Measurements from ENCODE around the gene DHRS11. TPM values are rescaled to one million over a fixed set of nuclear protein-coding genes. Genes with fewer than 3 reads are reported as not detected.
A peak's percentile ranks its signal among the peaks of the same experiment; 100 is the strongest.

The DHRS11 gene
- total RNA-seq, 3 donors from 2014 or later = 146 to 295 (median 162) TPM

DNA sequence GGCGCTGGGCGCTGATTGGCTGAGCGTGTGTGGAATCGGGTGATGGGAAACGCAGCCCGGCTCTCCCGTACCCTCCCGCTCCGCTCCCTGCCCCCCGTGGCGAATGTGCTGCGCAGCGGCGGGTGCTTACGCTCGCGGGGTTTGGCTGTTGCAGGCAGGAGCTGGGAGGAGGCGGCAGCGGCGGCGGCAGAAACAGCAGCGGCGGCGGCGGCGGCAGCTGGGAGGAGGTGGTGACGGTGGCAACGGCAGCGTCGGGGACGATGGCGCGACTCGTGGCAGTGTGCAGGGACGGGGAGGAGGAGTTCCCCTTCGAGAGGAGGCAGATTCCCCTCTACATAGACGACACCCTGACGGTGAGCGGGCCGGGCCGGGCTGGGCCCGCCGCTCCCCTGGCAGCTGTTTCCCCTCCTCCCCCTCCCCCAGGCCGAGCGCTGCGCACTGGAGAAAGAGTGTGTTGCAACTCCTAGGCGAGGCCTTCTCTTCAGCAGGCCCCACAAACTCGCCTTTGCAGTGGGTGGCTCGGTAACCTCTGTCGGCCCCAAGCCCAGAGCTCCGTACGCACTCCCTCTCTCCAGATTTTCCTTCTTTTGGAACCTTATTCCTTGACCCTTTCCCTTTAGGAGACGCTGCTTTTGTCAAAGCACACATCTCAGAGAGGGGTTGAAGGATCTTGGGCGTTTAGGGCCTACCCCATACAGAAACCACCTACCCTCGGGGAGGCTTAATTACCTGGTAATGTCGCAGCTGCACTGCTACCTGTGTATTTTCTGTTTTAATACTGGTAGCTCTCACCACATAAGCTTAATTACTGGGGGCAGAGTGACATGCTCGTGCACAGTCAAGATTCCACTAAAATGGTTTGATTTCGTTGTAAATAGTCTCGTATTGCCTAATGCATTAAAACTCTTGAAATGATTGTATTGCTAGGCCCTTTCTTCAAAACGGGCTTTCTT lies 45.9 kb upstream of the DHRS11 start:
- Histone ChIP-seq H3K36me3 (ENCODE audit: low read depth) (no peaks in the 10 kb centered on the region), H3K9me3 (no peaks in the 10 kb centered on the region), H3K4me3 (peak overlapping the region; percentile 88), H3K4me1 (ENCODE audit: low read depth) (peaks cover 51% of the 10 kb centered on the region)
- DNase-seq (peak; percentile 96 to 99 (median 98)), ATAC-seq (peak; percentile 86)
- TF ChIP-seq, protein P1, sequence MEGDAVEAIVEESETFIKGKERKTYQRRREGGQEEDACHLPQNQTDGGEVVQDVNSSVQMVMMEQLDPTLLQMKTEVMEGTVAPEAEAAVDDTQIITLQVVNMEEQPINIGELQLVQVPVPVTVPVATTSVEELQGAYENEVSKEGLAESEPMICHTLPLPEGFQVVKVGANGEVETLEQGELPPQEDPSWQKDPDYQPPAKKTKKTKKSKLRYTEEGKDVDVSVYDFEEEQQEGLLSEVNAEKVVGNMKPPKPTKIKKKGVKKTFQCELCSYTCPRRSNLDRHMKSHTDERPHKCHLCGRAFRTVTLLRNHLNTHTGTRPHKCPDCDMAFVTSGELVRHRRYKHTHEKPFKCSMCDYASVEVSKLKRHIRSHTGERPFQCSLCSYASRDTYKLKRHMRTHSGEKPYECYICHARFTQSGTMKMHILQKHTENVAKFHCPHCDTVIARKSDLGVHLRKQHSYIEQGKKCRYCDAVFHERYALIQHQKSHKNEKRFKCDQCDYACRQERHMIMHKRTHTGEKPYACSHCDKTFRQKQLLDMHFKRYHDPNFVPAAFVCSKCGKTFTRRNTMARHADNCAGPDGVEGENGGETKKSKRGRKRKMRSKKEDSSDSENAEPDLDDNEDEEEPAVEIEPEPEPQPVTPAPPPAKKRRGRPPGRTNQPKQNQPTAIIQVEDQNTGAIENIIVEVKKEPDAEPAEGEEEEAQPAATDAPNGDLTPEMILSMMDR (IDR thresholded peaks at IDR 0.05) = no peak
- intact Hi-C loops (cut with DNase I, micrococcal nuclease) = no loop called here

DNA sequence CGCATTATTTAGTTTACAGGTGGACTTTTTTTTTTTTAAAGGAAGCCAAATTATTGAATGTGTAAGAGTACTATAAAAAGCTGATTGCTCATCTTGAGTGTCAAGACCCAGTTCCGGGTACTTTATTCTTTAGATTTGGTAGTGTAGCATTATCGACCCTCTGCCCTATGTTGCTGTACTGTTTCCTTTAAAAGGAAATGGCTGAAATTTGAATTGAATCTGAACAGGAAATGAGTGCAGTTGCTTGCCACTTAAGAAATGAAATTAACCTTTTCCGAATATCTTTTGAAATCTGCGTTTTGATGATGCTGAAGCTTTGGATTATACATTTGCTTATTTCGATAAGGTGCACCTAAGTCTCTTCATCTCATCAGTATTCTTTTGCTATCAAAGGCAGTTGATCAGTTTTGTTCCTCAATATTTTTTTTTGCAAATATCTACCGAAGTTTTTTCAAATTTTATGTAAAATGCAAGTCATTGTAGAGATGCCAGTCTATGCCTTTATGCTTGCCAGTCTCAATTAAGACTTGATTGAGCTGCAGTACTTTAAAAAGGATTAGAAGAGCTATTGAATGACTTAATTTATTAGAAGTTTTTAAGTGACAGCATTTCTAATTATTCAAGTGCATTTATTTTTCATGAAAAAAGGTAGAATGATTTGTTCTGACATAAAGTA lies 45.1 kb upstream of the DHRS11 start:
- Histone ChIP-seq H3K4me1 (ENCODE audit: low read depth) (peaks cover 59% of the 10 kb centered on the region), H3K36me3 (ENCODE audit: low read depth) (no peaks in the 10 kb centered on the region), H3K9me3 (no peaks in the 10 kb centered on the region), H3K4me3 (no peak overlapping the region)
- intact Hi-C loops (cut with DNase I, micrococcal nuclease) = no loop called here
- TF ChIP-seq, protein P1 (IDR thresholded peaks at IDR 0.05) = no peak
- no peak for ATAC-seq
- DNase-seq = no peak

DNA sequence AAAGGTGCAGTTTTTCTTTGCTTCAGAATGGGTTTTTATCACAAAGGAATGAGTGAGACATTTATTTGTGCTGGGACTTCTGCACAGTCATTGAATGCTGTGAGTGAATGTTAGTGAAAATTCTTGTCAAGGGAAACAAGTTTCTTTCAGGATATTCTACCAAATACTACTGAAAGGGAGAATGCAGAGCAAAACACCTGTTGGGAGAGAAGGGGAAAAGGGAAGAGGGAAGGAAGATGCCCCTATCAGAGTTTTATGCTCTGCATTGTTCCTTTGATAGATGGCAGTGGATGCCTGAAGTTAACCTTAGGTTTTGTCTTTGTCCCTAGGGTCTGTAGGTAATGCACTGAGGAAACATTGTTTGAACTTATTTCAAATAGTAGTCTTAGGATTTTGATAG lies 43.9 kb upstream of the DHRS11 start:
- H3K36me3 ChIP-seq (ENCODE audit: low read depth) = no peaks in the 10 kb centered on the region
- H3K4me1 ChIP-seq (ENCODE audit: low read depth) = peaks cover 60% of the 10 kb centered on the region
- H3K9me3 ChIP-seq = no peaks in the 10 kb centered on the region
- H3K4me3 ChIP-seq = no peak overlapping the region
- intact Hi-C loops (cut with DNase I, micrococcal nuclease) = no loop called here
- ATAC-seq (no peak), DNase-seq (no peak)
- TF ChIP-seq, protein P1 (IDR thresholded peaks at IDR 0.05) = no peak

DNA sequence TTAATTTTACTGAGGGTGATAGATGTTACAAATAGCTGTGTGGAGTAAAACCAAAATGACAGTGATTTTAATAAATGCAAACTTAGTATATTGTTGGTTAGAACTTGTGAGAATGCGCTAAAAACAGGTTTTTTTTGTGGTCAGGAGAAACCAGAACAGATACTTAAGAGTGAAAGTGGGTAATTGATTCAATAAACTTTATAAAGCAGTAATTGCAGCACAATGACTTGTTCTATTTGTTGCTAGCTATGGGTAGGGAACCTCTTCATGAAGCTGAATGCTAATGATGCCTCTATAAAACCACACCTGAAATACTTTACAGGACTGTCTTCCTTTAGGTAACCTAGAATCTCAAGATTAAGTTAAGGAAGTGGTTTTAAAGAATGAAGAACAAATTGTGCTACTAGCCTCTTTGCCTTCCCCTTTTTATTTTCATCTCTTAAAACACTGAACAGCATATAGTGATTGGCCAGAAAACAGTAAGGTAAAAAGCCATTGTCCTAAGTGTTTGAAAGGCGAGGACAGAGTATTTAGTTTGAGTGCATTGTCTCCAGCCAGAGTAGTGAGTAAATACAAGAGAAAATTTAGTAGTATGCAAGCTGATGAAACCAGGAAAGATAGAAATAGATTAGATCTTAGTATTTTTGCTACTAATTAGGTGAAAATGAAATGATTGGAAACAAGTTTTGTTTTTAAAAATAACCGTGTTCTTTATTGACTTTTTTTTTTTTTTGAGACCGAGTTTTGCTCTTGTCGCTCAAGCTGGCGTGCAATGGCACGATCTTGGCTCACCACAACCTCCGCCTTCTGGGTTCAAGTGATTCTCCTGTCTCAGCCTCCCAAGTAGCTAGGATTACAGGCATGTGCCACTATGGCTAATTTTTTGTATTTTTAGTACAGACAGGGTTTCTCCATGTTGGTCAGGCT lies 40.9 kb upstream of the DHRS11 start:
- no peak overlapping the region for H3K4me3 ChIP-seq
- intact Hi-C loops (cut with DNase I, micrococcal nuclease) = no loop called here
- peaks cover 4% of the 10 kb centered on the region for H3K36me3 ChIP-seq (ENCODE audit: low read depth)
- DNase-seq (no peak), ATAC-seq (peak; percentile 69)
- TF ChIP-seq, protein P1 (IDR thresholded peaks at IDR 0.05) = no peak
- peaks cover 49% of the 10 kb centered on the region for H3K4me1 ChIP-seq (ENCODE audit: low read depth)
- H3K9me3 ChIP-seq = no peaks in the 10 kb centered on the region

DNA sequence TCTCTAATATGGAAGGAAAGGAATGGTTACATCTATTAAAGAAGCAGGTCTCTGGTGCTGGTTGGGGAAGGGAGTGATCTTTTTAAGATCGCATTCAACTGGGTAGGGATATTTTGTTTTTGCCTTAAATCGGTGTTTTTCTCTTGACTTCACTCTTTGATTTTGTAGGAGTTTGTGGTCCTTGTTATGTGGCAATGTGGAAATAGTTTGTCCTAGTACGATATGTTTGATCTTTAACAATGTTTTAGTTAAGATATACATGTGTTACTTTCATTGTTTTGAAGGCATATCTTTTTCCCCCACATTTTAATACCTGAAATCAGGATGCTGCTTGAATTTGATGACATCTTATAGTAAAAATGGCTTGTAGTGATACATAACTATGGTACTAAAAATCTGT lies 38.2 kb upstream of the DHRS11 start:
- no peak for ATAC-seq
- intact Hi-C loops (cut with DNase I, micrococcal nuclease) = no loop called here
- no peak overlapping the region for H3K4me3 ChIP-seq
- H3K9me3 ChIP-seq = no peaks in the 10 kb centered on the region
- peaks cover 25% of the 10 kb centered on the region for H3K4me1 ChIP-seq (ENCODE audit: low read depth)
- H3K36me3 ChIP-seq (ENCODE audit: low read depth) = peaks cover 4% of the 10 kb centered on the region
- TF ChIP-seq, protein P1 (IDR thresholded peaks at IDR 0.05) = no peak
- no peak for DNase-seq
